T-helper 17 cell (primary cell): ENCODE measurements around the gene SLC30A10. TPM values are rescaled to one million over a fixed set of nuclear protein-coding genes. Genes with fewer than 3 reads are reported as not detected.
"Not testable (repeated sequence)": the region's sequence is repeated elsewhere in the genome, so short reads cannot be mapped to it uniquely, and the experiment has no call there.

Source experiments
- ATAC-seq: fragments of 150-1000 bp; cut with Tn5 transposase; 2 replicates; pipeline ENCODE4 v1.10.0; 2021; ENCODE audit warnings: mild to moderate bottlenecking, moderate library complexity
- DNase-seq, 3 donors: peaks; one replicate each; pipeline versions ENCODE4 v3.0.0 to v3.0.0-alpha.2; 2020 to 2021
- H3K9me3 ChIP-seq: one replicate; pipeline ENCODE4 v1.7.0; 2013; ENCODE audit warnings: low read length, mild to moderate bottlenecking; ENCODE audit not compliant: control insufficient read depth, poor library complexity, severe bottlenecking
- H3K27ac Mint-ChIP-seq: one replicate; pipeline ENCODE4 v1.8.0; 2022; ENCODE audit warnings: mild to moderate bottlenecking, moderate library complexity, mixed read lengths
- H3K27me3 Mint-ChIP-seq: one replicate; pipeline ENCODE4 v1.8.0; 2022; ENCODE audit warnings: mixed read lengths
- H3K36me3 Mint-ChIP-seq: one replicate; pipeline ENCODE4 v1.8.0; 2022; ENCODE audit warnings: low read depth, mixed read lengths
- H3K4me1 Mint-ChIP-seq: one replicate; pipeline ENCODE4 v1.8.0; 2022; ENCODE audit warnings: mild to moderate bottlenecking, mixed read lengths
- H3K4me3 Mint-ChIP-seq: one replicate; pipeline ENCODE4 v1.8.0; 2022; ENCODE audit warnings: mild to moderate bottlenecking, moderate library complexity, mixed read lengths
- total RNA-seq, 4 donors: library from RNA in 2 of 4; stranded (reverse) in 2 of 4; gene quantifications; one replicate each; pipeline ENCODE4 v1.2.3 and lab custom pipeline; 2022 to 2026

SLC30A10 gene
- total RNA-seq, result not detected
- 0 reads per million in 2 donors for total RNA-seq (lab: John Stamatoyannopoulos, UW)

DNA sequence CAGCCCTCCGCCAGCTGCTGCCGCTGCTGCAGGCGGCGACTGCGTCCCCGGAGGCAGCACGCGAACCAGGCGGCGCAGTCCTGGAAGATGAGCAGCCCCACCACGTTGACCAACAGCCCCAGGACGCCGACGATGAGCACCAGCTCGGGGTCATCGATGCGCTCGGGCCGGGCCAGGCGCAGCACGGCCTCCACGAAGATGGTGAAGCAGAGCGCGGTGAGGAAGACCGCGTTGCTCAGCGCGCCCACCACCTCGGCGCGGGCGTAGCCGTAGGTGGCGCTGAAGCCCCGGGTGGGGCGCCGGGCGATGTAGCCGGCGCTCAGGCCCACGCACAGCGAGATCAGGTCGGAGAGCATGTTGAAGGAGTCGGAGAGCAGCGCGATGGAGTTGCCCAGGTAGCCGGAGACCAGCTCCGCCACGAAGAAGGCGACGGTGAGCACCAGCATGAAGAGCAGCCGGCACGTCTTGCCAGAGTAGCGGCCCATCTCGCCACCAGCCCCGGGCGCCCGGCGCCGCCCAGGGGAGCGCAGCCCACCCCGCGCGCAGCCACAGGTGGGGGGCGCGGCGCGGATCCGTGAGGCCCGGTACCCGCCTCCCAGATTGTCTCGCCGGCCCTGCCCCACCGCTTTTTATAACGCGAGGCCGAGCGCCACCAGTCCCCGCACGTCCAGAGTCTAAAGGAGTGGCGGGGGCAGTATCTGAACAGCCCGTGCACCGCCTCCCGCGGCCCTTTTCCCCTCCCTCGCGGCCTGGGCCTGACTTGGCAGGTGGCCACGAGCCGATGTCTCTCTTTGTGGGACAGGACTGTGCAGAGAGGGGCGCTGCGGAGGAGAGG is at the start of gene SLC30A10:
Gene SLC30A10 (minus strand): TSS at position 602 of the 835 bp plus-strand sequence. CDS start 117 bp downstream, at position 485.
- H3K9me3 ChIP-seq, result no peaks in the 10 kb centered on the region
- Mint-ChIP-seq H3K36me3 (peaks cover 4% of the 10 kb centered on the region), H3K4me1 (peaks cover 16% of the 10 kb centered on the region), H3K4me3 (peak within 1 kb of the TSS; percentile 76), H3K27ac (no peak within 1 kb of the TSS), H3K27me3 (peaks cover 64% of the 10 kb centered on the region)
- DNase-seq, result no peak
- ATAC-seq, result no peak

DNA sequence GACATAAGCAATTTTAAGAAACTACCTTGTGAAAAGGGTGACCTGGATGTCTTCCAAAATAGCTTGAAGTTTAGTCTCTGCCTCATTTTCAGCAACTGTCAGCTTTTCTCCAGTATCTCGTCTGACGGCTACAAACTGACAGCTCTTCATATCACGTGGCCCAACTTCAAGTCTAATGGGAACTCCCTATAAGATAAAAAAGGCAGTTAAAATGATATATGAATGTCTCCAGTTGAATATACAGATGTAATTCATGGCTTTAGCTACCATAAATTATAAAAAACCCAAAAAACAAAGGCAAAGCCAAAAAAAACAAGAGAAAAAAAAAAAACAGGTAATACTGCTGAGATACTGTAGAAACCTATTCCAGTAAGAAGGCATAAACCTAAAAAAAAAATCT is 44.9 kb upstream of the SLC30A10 start:
- Mint-ChIP-seq H3K27me3 (no peaks in the 10 kb centered on the region), H3K36me3 (peaks cover 15% of the 10 kb centered on the region), H3K27ac (no peak overlapping the region), H3K4me1 (peaks cover 8% of the 10 kb centered on the region), H3K4me3 (no peak overlapping the region)
- no peak for ATAC-seq
- no peak for DNase-seq
- no peaks in the 10 kb centered on the region for H3K9me3 ChIP-seq

DNA sequence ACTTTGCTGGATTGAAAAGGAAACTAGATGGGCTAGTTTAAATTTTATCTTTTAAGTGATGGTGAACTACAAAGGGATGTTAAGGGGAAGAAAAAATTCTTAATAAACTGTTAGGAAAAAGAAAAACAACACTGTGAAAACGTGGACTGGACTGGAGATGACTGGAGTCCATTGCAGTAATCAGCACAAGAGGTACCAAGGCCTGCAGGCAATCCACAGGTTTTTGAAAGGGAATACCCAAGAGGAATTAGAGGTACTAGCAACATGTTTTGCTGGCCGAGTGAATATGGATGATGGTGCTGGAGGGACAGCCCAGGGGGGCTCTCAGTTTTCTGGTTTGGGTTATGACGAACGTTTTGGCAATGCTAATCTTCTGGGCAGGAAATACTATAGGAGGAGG is 39.0 kb upstream of the SLC30A10 start:
- Mint-ChIP-seq H3K36me3 (peaks cover 10% of the 10 kb centered on the region), H3K27me3 (no peaks in the 10 kb centered on the region), H3K4me3 (no peak overlapping the region), H3K4me1 (no peaks in the 10 kb centered on the region), H3K27ac (no peak overlapping the region)
- ATAC-seq (no peak), DNase-seq (no peak)
- H3K9me3 ChIP-seq, result no peaks in the 10 kb centered on the region

DNA sequence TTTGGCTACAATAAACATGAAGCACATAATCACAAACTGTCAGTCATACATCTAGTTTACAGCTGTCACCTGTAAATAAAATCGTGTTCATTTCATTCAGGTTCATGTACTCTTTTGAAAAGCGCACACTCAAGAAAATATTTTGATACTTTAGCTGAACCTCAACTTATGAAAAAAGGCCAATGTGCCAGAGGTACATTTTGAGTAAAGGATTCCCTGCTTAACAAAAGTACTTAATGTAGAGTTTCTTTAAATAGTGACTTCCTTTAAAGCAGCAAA is 37.7 kb upstream of the SLC30A10 start:
- H3K27me3 Mint-ChIP-seq, result no peaks in the 10 kb centered on the region
- H3K27ac Mint-ChIP-seq, result no peak overlapping the region
- peaks cover 10% of the 10 kb centered on the region for H3K36me3 Mint-ChIP-seq
- no peaks in the 10 kb centered on the region for H3K9me3 ChIP-seq
- ATAC-seq (no peak), DNase-seq (no peak)
- no peak overlapping the region for H3K4me3 Mint-ChIP-seq
- H3K4me1 Mint-ChIP-seq, result no peaks in the 10 kb centered on the region

DNA sequence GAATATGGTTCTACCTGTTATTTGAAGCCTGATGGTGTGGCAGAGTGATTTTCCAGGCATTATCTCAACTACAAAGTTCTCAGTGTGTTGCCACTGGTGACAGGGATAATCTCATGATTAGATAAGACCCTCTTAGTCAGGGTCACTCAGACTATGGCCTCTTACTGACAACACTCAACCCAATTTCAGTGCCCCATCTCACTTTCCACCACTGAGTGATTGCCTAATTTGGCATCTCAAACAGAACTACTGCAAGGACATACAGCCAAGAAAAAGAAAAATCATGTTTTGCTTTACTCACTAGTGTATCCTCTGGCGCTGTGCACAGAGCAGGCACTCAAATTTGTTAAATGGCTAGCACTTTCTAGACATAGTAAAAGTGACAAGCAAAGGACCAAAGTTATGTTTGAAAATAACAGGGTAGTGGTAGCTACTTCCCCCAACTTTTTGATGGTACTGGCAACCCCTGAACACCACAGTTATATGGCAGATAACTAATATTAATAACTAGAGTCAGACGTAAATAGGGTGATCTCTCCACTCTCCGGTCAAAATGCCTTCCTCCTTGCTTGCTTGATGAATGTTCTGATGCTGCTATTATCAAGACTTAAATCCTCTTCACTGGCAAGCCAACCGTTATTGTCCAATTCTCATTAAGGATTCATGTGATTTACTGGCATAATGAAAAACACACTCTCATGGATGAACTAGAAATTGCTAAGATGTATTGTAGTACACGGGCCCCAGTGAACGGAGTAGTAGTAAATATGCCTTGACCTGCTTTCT is 37.1 kb upstream of the SLC30A10 start:
- no peak overlapping the region for H3K27ac Mint-ChIP-seq
- H3K27me3 Mint-ChIP-seq, result no peaks in the 10 kb centered on the region
- H3K36me3 Mint-ChIP-seq, result peaks cover 10% of the 10 kb centered on the region
- DNase-seq (no peak), ATAC-seq (no peak)
- H3K4me1 Mint-ChIP-seq, result no peaks in the 10 kb centered on the region
- H3K4me3 Mint-ChIP-seq, result no peak overlapping the region
- H3K9me3 ChIP-seq, result no peaks in the 10 kb centered on the region

DNA sequence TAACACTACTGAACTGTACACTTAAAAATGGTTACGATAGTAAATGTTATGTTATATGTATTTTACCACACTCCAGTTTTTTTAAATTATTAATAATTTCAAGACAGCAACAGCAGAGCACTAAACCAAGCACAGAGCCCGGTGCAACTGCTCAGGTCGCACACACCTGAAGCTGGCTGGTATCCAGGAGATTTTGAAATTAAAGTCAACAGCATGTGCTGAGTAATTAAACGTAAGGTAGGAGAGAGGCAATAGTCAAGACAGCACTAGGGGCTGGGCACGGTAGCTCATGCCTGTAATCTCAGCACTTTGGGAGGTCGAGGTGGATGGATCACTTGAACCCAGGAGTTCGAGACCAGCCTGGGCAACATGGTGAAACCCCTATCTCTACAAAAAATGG is 35.1 kb upstream of the SLC30A10 start:
- no peaks in the 10 kb centered on the region for H3K4me1 Mint-ChIP-seq
- no peaks in the 10 kb centered on the region for H3K27me3 Mint-ChIP-seq
- H3K27ac Mint-ChIP-seq, result no peak overlapping the region
- no peak for ATAC-seq
- H3K9me3 ChIP-seq, result no peaks in the 10 kb centered on the region
- H3K4me3 Mint-ChIP-seq, result no peak overlapping the region
- DNase-seq, result no peak
- H3K36me3 Mint-ChIP-seq, result peaks cover 10% of the 10 kb centered on the region

DNA sequence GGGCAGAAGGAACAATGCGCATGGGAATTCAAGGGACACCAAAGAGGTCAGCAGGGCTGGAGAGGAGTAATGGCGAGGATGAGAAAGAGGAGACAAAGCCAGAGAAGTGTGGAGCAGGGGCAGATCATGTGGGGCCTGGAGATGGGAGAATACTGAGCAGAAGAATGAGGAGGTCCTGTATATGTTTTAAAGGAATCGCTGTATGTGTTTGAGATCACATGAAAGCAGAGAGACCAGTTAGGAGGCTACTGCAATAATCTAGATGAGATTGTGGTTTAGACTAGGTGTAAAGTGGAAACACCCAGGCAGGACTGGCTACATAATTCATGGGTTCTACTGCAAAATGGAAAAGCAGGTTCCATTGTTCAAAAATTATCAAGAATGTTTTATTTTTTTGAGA is 33.3 kb upstream of the SLC30A10 start:
- H3K9me3 ChIP-seq, result no peaks in the 10 kb centered on the region
- Mint-ChIP-seq H3K36me3 (no peaks in the 10 kb centered on the region), H3K27me3 (no peaks in the 10 kb centered on the region), H3K4me3 (no peak overlapping the region), H3K27ac (no peak overlapping the region), H3K4me1 (no peaks in the 10 kb centered on the region)
- no peak for ATAC-seq
- no peak for DNase-seq

DNA sequence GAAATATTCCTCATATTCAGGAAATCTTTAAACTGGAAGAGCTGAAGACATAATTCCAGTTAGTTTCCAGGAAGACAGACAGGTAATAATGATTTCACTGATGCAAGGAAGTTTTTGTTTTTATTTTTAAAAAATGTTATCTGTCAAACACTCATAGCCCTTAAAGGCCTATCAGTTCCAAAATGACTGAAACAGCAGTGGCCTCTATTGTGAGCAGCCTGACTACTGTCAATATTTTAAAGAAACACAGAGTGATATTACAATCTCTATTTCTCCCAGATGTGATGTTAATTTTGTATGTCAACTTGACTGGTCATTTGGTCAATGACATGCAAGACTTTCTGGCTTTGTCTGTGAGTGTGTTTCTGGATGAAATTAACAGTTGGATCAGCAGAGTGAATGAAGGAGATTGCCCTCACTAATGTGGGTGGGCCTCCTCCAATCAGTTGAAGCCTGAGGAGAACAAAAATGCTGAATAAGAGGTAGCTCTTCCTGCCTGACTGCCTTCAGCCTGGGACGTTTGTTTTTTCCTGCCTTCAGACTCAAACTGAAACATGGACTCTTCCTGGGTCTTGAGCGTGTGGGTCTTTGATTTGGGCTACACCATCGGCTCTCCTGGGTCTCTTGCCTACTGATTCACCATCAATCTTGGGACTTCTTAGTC is 31.3 kb upstream of the SLC30A10 start:
- no peaks in the 10 kb centered on the region for H3K4me1 Mint-ChIP-seq
- no peaks in the 10 kb centered on the region for H3K27me3 Mint-ChIP-seq
- ATAC-seq, result no peak

DNA sequence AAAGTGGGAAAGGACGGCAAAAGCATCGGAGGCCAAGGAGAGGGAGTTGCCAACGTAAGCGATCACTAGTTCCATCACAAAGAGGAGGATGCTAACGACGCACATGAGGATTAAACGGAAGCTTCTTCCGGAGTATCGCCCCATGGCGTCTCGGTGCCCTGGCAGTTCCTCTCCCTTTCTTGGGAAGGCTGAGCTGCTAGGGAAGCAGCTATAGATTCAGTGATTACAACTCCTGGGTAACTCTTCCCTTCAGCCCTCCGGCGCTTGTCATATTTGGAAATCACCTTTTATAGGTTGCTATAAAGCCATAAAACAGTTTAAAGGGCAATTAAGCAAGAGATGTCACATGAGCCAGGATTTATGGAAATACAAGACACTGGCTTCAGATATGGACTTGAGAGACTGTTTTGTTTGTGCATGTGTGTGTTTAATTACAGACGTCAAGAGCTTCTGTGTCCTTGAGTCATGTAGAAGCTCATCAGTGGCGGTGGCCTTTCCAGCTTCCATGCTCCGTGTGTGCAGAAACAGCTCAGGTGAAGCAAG is 30.6 kb upstream of the SLC30A10 start:
- Mint-ChIP-seq H3K4me3 (no peak overlapping the region), H3K36me3 (no peaks in the 10 kb centered on the region), H3K27ac (no peak overlapping the region), H3K4me1 (no peaks in the 10 kb centered on the region), H3K27me3 (no peaks in the 10 kb centered on the region)
- no peak for DNase-seq
- ATAC-seq, result no peak
- no peaks in the 10 kb centered on the region for H3K9me3 ChIP-seq

More for the DNA sequence above, 31.3 kb upstream of the SLC30A10 start:
- Mint-ChIP-seq H3K27ac (no peak overlapping the region), H3K4me3 (no peak overlapping the region), H3K36me3 (no peaks in the 10 kb centered on the region)
- no peaks in the 10 kb centered on the region for H3K9me3 ChIP-seq
- no peak for DNase-seq

DNA sequence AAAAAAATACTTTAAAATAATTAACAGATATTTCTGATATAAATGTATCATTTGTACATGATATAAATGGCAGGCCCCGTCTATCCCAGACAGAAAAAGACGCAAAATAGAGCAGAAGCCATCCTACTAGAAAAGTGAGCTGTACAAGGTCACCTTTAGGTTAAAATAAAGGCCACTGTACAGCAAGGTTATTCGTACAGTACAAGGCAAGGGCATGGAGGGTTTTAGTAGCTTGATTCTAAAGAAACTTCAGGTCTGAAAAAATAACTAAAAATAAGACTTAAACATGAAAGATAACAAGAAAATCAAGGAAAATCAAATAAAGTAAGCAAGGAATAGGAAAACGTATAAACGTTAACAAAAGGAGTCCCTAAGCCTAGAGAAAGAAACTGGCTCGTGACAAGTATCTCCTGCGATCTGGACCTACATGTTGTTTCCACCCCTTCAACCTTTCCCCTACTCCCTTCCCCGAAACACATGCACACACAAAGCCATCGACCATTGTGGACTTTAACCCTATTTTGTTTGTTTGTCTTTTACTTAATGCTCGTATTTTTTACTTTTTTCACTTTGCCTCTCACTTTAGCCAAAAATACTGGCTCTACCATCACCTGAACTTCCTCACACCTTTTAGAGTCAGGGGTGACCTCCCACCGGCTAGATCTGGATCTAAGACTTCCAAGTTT is 26.5 kb upstream of the SLC30A10 start:
- no peak for DNase-seq
- H3K27me3 Mint-ChIP-seq, result no peaks in the 10 kb centered on the region
- no peak overlapping the region for H3K4me3 Mint-ChIP-seq
- no peaks in the 10 kb centered on the region for H3K4me1 Mint-ChIP-seq
- H3K36me3 Mint-ChIP-seq, result no peaks in the 10 kb centered on the region
- H3K9me3 ChIP-seq, result no peaks in the 10 kb centered on the region
- ATAC-seq, result no peak
- no peak overlapping the region for H3K27ac Mint-ChIP-seq

DNA sequence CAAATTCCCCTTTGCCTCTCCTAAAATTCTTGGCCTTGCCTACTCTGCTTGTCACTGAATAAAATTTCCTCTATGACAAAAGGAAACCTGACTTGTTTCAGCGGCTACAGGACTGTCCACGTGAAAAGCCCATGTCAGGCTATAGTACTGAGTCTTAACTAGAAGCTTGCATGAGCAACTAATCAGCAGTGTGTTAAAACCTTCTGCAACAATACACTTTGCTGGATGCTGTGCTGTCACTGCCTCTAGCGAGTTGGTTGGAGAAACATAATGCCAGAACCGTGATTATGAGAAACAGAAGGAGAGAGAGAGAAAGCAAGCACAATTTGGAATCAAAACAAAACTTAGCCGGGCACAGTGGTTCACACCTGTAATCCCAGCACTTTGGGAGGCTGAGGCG is 25.7 kb upstream of the SLC30A10 start:
- Mint-ChIP-seq H3K36me3 (no peaks in the 10 kb centered on the region), H3K4me3 (no peak overlapping the region), H3K27ac (no peak overlapping the region), H3K4me1 (no peaks in the 10 kb centered on the region), H3K27me3 (no peaks in the 10 kb centered on the region)
- no peaks in the 10 kb centered on the region for H3K9me3 ChIP-seq
- DNase-seq (no peak), ATAC-seq (no peak)

DNA sequence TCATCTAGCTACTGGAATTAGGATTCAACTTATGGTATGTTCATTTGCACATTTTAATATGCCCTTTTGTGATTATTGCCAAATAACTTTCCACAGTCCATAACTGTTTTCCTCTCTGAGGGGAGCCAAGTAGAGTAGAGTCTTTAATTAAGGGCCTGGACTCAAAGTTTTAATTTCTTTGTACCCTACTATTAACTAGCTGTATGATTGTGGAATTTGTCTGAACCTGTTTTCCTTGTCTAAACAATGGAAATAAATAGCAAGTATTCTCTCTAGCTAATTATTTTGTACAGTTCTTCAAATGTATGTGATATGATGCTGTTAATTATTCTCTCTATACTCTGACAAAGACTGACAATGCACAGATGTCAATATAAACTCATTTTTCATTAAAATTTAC is 24.0 kb upstream of the SLC30A10 start:
- H3K4me1 Mint-ChIP-seq, result no peaks in the 10 kb centered on the region
- H3K9me3 ChIP-seq, result no peaks in the 10 kb centered on the region
- DNase-seq (no peak), ATAC-seq (no peak)
- H3K4me3 Mint-ChIP-seq, result no peak overlapping the region
- no peaks in the 10 kb centered on the region for H3K27me3 Mint-ChIP-seq
- H3K36me3 Mint-ChIP-seq, result no peaks in the 10 kb centered on the region
- no peak overlapping the region for H3K27ac Mint-ChIP-seq

DNA sequence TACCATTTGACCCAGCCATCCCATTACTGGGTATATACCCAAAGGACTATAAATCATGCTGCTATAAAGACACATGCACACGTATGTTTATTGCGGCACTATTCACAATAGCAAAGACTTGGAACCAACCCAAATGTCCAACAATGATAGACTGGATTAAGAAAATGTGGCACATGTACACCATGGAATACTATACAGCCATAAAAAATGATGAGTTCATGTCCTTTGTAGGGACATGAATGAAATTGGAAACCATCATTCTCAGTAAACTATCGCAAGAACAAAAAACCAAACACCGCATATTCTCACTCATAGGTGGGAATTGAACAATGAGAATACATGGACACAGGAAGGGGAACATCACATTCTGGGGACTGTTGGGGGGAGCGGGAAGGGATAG is 20.9 kb upstream of the SLC30A10 start:
- H3K4me3 Mint-ChIP-seq, H3K9me3 ChIP-seq, H3K27ac Mint-ChIP-seq, H3K36me3 Mint-ChIP-seq, H3K4me1 Mint-ChIP-seq, ATAC-seq, DNase-seq: not testable (repeated sequence)
- peaks cover 11% of the 10 kb centered on the region for H3K27me3 Mint-ChIP-seq
